ENCODE data around the gene PPP4R1.

GRCh38 chr18:9647496-9648323 is 33.4 kb upstream of the PPP4R1 start:
- TF ChIP-seq, protein P1, sequence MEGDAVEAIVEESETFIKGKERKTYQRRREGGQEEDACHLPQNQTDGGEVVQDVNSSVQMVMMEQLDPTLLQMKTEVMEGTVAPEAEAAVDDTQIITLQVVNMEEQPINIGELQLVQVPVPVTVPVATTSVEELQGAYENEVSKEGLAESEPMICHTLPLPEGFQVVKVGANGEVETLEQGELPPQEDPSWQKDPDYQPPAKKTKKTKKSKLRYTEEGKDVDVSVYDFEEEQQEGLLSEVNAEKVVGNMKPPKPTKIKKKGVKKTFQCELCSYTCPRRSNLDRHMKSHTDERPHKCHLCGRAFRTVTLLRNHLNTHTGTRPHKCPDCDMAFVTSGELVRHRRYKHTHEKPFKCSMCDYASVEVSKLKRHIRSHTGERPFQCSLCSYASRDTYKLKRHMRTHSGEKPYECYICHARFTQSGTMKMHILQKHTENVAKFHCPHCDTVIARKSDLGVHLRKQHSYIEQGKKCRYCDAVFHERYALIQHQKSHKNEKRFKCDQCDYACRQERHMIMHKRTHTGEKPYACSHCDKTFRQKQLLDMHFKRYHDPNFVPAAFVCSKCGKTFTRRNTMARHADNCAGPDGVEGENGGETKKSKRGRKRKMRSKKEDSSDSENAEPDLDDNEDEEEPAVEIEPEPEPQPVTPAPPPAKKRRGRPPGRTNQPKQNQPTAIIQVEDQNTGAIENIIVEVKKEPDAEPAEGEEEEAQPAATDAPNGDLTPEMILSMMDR (IDR thresholded peaks at IDR 0.05 in 8 of 11, conservative IDR thresholded peaks at IDR 0.05 in 3 of 11) = no peak
- TF ChIP-seq POLR2AphosphoS5 (IDR thresholded peaks at IDR 0.05) = no peak

Measured in spleen (tissue), 7 donors.